Skin of body (tissue), 2 donors: ENCODE measurements around the gene MAN1C1. TPM values are rescaled to one million over a fixed set of nuclear protein-coding genes. Genes with fewer than 3 reads are reported as not detected.
A peak's percentile ranks its signal among the peaks of the same experiment; 100 is the strongest.
"Not testable (repeated sequence)": the region's sequence is repeated elsewhere in the genome, so short reads cannot be mapped to it uniquely, and the experiment has no call there.

Experiments used
- DNase-seq: peaks from one replicate; lab custom pipeline; 2025; lab: John Stamatoyannopoulos, UW
- total RNA-seq: library from RNA; depleted of rRNA; stranded (reverse); fragments of >200 nt; gene quantifications from one replicate; pipeline ENCODE4 v1.2.3, GENCODE V29; 2014

MAN1C1 gene
- total RNA-seq, 1 donor from 2014 or later = 7.9 TPM

DNA sequence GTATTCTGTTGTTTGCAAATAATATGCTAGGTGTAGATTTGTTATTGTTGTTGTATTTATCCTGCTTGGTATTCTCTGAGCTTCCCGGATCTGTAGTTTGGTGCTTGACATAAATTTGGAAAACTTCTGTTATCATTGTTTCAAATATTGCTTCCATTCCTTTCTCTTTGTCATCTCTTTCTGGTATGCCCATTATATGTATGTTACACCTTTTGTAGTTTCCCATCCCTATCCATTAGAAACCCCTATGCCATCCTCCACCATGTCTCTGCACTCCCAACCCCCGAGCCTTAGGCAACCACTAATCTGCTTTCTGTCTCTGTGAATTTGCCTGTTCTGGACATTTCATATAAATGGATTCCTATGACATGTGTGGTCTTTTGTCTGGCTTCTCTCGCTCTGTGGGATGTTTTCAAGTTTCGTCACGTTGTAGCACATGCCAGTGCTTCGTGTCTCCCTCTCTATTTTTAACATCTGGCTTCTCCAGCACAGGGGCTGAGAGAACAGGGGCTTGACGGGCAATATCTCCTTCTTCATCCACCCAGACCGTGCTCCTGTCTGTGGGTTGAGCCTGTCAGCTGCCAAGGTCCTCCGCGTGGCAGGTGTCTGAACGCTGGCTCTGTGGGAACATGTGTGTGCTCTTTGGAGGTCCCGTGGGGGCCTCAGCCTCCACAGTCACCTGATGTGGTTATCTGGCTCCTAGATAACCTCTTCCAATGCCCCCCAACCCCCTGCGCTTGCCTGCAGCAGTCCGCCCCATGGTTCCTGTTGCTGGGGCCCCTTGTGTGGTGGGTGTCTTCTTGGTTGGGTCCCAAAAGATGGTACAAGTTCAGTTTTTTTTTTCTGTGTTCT is 32.8 kb upstream of the MAN1C1 start:
- DNase-seq = no peak

DNA sequence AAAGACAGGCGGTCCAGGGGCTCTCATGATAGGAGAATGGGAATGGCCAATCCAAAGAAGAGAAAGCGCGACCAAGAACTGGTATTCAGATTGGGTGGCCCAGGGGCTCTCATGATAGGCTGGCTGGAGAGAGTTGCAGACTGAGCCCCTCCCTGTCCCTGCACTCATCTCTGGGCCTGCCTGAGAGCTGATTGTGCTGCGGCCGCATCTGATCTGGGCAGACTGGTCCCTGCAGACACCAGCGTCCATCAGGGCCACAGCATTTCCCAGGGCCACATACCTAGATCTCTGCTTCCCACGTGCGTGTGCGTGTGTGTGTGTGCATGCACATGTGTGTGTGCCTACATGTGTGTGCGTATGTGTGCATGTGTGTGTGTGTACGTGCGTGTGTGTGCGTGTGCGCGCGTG is 30.4 kb upstream of the MAN1C1 start:
- DNase-seq = no peak

DNA sequence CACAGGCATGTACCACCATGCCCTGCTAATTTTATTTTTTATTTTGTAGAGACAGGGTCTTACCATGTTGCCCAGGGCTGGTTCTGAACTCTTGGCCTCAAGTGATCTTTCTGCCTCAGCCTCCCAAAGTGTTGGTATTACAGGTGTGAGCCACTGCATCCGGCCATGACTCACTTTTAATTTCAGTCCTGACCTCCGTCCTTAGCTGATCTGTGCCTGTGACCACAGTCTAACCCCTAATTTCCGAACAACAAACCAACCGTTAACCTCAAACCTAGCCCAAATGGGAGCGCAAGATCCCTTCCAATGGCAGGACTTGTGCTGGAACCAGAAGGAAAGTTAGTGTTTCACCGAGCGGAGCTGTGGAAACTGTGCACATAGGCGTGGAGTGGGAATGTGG is 29.3 kb upstream of the MAN1C1 start:
- DNase-seq = no peak

DNA sequence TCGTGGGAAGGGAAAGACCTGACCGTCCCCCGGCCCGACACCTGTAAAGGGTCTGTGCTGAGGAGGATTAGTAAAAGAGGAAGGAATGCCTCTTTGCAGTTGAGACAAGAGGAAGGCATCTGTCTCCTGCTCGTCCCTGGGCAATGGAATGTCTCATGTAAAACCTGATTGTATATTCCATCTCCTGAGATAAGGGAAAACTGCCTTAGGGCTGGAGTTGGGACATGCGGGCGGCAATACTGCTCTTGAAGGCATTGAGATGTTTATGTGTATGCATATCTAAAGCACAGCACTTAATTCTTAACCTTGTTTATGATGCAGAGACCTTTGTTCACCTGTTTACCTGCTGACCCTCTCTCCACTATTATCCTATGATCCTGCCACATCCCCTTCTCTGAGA is 28.4 kb upstream of the MAN1C1 start:
- not testable (repeated sequence) for DNase-seq

DNA sequence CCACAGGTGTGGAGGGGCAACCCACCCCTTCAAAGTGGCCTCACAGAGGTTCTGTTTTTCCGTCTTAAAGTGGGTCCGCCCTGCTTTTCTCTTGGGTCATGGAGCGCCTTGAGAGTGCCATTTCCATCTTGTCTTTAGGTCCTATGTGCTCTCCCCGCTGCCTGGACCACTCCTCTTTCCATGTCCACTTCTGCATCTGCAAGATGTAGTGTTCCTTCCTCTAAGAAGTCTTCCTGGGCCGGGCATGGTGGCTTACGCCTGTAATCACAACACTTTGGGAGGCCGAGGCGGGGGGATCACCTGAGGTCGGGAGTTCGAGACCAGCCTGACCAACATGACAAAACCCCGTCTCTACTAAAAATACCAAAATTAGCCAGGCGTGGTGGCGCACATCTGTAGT is 27.8 kb upstream of the MAN1C1 start:
- DNase-seq = not testable (repeated sequence)

DNA sequence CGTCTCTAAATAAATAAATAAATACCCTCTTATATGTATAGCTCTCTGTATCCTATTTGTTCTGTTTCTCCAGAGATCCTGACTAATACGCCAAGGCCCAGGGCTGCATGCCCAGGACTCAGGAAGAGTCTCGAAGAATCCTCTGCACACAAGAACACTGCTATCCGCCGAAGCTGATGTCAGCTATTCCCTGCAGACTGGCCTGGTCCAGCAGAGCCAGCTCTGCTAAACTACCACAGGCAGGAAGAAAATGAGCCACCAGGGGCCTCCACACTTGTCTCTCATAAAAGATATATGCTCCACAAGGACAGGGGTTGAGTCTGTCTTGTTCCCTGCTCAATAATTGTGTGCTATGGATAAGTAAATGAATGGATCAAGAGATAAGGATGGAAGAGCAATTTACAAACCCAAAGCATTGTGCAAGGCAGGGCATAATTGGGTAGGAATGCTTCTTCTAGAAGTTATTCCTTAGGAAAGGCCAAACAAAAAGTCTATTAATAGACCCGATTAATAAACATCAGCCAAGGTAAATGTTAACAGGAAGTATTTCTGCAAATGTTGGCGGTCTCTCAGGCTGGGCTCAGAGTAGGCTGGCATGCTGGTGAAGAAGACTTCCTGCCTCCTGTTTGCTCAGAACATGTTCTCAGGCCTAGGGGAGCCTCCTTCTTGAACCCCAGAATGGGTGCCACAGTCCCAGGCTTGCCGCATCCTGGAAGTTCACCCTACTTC is 26.3 kb upstream of the MAN1C1 start:
- no peak for DNase-seq

DNA sequence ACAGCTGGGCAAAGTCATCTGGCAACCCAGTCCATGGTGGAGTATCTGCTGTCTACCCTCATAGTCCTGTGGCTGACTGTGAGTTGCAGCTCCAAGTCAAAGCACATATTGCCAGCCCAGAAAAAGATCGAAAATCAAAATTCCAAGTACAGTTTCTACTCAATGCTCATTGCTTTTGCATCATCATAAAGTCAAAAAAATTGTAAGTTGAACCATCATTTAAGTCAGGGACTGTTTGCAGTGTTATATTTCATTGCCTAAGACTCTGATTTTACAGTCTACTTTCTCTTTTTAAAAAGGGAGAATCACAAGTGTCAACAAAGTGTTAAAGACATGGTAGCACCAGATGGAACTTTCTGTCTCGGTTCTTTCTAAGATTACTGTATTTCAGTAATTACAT is 22.7 kb upstream of the MAN1C1 start:
- DNase-seq = no peak

DNA sequence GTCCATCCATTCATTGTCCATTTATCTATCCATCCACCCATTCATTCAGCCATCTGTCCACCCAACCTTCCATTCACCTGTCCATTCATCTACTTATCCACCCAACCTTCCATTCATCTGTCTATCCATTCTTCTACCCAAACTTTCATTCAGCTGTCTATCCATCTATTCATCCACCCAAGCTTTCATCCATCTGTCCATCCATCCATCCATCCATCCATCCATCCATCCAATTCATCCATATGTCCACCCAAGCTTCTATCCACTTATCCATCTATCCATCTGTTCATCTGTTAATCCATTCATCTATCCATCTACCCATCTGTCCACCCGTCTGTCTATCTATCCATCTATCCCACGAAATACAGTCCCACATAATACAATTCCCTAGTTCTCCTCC is 21.6 kb upstream of the MAN1C1 start:
- no peak for DNase-seq

DNA sequence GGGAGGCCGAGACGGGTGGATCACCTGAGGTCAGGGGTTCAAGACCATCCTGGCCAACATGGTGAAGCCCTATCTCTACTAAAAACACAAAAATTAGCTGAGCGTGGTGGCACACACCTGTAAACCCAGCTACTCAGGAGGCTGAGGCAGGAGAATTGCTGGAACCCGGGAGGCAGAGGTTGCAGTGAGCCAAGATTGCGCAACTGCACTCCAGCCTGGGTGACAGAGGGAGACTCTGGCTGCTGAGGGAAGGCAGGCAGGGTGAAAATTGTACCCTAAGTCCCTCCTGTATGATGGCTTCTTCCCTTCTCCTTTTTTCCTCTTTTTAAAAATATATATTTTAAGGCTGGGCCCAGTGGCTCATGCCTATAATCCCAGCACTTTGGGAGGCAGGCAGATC is 19.9 kb upstream of the MAN1C1 start:
- not testable (repeated sequence) for DNase-seq

DNA sequence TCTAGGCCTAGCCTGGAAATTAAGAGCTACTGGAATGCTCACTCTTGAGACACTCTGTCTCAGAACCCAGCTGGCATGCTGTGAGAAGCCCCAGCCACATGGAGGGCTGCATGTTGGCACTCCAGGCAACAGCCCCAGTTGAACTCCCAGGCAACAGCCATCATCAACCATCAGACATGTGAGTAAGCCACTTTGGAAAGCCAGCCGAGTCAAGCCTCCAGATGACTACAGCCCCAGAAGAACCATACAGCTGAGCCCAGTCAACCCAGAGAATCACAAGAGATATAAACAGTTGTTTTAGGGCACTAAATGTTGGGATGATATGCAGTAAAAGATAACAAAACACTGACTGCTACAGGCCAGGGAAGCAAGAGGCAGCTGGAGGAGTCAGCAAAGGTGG is 17.7 kb upstream of the MAN1C1 start:
- DNase-seq = no peak

DNA sequence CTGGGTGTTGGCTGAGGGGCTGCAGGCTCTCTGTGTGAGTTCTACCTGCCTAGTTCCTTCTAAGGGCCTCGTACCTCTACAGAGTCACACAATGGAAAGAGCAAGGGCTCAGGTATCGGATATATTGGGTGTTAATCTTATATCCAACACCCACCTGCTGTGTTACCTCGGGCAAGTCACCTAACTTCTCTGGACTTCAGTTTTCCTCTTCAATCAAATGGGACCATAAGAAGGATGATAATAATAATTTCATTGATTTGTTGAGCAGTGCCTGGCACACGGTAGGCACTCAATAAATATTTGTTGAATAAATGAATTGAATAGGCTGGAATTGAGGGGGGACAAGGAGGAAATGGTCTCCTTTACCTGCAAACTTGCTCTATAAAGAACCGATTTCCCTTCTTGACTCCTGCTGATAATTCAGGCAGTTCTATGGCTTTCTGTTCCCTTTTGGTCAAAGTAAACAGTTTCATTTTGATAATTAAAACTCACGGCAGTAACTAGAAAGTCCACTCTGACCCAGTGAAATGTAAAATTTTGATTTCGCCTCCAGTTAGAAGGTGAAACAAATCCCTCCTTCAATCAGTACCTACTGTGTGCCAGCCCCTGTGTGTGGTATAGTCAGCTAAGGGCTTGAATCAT is 16.5 kb upstream of the MAN1C1 start:
- DNase-seq = no peak

DNA sequence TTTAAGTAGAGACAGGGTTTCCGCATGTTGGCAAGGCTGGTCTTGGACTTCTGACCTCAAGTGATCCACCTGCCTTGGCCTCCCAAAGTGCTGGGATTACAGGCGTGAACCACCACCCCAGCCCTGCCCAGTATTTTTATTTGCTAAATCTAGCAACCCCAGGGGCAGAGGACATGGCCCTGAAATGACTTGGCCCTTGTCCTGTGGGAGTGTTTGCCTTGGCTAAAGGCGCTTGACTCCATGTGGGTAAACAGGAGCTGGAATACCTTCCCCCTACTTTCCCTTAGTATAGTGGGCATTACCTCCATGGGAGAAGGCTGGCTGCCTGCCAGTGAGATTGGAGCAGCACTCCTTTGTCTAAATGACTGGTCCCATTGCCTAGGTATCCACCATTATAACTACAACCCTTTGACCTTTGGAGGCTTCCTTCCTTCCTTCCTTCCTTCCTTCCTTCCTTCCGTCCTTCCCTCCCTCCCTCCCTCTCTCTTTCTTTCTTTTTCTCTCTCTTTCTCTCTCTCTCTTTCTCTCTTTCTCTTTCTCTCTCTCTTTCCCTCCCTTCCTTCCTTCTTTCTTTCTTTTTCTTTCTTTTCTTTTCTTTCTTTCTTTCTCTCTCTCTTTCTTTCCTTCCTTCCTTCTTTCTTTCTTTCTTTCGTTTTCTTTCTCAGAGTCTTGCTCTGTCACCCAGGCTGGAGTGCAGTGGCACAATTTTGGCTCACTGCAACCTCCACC is 15.5 kb upstream of the MAN1C1 start:
- DNase-seq = not testable (repeated sequence)

DNA sequence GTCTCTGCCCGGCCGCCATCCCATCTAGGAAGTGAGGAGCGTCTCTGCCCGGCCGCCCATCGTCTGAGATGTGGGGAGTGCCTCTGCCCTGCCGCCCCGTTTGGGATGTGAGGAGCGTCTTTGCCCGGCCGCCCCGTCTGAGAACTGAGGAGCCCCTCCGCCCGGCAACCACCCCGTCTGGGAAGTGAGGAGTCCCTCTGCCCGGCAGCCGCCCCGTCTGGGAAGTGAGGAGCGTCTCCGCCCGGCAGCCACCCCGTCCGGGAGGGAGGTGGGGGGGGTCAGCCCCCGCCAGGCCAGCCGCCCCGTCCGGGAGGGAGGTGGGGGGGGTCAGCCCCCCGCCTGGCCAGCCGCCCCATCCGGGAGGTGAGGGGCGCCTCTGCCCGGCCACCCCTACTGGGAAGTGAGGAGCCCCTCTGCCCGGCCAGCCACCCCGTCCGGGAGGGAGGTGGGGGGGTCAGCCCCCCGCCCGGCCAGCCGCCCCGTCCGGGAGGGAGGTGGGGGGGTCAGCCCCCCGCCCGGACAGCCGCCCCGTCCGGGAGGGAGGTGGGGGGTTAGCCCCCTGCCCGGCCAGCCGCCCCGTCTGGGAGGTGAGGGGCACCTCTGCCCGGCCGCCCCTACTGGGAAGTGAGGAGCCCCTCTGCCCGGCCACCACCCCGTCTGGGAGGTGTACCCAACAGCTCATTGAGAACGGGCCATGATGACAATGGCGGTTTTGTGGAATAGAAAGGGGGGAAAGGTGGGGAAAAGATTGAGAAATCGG is 12.6 kb upstream of the MAN1C1 start:
- DNase-seq = not testable (repeated sequence)

DNA sequence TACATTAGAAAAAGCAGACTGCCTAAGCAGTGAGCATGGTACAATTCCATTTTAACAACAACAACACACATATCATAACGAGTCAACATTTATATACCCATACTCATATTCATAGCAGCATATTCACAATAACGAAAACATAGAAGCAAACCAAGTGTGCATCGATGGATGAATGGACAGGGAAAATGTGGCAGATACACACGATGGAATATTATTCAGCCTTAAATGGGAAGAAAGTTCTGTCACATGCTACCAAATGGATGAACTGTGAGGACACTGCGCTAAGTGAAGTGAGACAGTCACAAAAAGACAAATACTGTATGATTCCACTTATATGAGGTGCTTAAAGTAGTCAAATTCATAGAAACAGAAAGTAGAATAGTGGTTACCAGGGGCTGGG is 9.5 kb upstream of the MAN1C1 start:
- no peak for DNase-seq

DNA sequence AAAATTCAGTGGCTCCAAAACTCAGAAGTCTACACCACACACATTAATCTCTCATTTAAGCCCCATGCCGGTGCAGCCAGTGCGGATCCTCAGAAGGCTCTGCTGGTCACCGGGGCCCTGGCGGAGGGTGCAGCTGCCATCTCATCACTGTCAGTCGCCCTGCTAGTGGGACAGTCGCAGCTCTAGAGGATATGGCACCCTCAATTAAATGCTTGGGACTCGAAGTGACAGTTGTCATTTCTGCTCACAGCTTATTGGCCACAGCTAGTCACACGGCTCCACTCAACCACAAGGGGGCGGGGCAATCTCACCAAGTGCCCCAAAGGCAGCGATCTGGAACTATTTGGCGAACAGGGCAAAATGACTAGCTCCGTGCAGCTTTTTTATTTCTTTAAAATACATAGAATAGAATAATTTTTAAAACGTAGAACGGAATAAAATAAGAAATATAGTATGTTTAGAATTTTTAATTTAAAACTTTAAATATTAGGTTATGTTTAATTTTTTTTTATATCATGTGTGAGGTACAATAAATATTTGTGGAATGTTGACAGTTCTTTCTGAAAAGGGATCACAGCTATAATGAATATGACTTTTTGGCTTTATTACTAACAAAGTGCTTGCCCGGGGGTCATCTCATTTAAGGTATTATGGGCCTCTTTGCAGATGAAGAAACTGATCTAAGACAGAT is 8.0 kb upstream of the MAN1C1 start:
- peak; percentile 67 for DNase-seq

DNA sequence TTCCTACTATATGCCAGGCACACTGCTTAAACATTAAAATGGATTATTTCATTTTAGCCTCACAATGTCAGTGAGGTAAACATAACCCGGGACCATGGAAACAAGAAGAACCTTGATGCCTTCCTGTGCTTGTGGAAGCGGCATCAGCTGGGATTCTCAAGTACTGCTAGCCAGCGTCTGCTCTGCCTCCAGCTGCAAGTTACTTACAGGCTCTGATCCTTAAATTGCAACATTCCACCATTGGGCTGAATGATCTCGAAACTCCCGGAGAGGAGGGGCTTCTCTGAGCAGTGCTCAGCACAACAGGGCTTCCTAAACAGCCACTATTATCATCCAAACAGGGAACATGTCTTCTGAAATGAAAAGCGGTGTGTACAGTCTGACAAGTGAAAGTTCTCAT is 6.7 kb upstream of the MAN1C1 start:
- peak; percentile 32 for DNase-seq

DNA sequence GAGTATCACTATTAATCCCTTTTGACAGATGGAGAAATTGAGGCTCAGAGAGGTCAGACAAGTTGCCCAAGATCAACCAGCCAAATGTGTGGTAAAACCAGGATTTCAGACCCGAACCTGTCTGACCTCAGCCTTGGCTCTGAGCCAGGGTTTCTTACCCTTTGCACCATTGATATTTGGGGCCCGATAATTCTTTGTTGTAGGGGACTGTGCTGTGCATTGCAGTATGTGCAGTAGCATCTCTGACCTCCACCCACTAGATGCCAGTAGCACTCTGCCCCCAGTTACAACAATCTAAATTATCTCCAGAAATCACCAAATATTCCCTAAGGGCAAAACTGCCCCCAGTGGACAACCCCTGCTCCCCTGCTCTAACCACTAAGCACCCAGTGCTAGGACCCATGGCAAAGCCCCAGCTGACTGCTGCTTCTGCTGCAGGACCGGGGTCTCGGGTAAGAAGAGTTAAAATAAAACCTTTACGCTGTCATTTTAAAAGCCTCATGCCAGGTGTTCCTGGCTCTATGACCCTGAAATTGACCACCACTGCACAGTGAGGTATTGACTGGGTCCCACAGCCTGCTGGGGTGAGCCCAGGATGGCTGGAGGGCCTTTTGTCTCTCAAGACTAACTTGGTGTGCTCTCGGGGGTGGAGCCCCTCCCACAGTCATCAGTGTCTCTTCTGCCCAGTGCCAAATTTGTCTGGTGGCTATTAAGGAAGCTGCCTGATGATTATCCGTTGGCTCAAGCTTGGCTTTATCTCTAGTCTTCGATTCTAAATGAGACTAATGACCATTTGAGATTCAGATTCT is 5.6 kb upstream of the MAN1C1 start:
- no peak for DNase-seq

DNA sequence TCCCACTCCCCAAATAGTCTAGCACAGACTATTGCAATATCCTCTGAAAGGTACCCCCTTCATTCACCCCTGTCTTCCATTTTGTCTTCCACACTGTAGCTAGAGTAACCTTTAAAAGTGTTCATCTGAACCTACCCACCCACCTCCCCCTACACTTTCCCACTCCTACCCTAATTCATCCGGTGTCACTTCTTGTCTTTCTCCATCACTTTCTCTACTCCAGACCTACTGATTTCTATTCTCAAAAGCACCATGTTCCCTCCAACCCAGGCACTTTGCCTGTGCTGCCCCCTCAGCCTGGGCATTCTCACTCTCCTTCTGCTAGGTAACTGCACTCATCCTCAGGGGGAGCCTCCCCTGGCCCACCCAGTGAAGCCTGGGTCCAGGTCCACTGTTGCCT is 4.7 kb upstream of the MAN1C1 start:
- DNase-seq = no peak

DNA sequence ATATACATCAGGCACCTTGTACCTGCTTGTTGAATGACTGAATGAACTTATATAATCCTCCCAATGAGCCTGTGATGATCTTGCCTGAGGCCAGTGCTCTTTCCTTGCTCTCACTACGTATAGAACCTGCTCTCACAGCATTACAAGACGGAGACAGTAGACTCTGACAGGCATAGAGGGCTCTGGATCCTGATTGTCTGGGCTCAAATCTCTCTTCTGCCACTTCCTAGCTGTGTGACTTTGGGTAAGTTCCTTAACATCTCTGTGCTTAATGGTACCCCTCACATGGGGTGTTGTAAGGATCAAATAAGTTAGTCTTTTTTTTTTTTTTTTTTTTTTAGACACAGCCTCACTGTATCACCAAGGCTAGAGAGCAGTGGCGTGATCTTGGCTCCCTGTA is 4.2 kb upstream of the MAN1C1 start:
- DNase-seq = no peak
